Loucy (cell line): ENCODE data around the gene CTNS.
A peak's percentile ranks its signal among the peaks of the same experiment; 100 is the strongest.

ENCODE experiments used
- H2AFZ ChIP-seq: fragments of 200-600 bp; sonication (generic); 2 replicates; pipeline ENCODE4 v1.6.0; 2016; ENCODE audit warnings: antibody characterized with exemption, mild to moderate bottlenecking, low read length, moderate library complexity
- H3F3A ChIP-seq: fragments of 200-600 bp; 2 replicates; pipeline ENCODE4 v1.6.0; 2016; ENCODE audit warnings: antibody characterized with exemption, low read depth, mild to moderate bottlenecking
- H3K27me3 ChIP-seq: fragments of 200-600 bp; sonication (generic); 2 replicates; pipeline ENCODE4 v1.6.1; 2014; ENCODE audit warnings: low read length, mild to moderate bottlenecking; ENCODE audit not compliant: insufficient read depth, poor library complexity, severe bottlenecking
- H3K36me3 ChIP-seq: fragments of 200-600 bp; sonication (generic); 2 replicates; pipeline ENCODE4 v1.6.1; 2016; ENCODE audit warnings: low read length; ENCODE audit not compliant: insufficient read depth
- H3K4me1 ChIP-seq: fragments of 200-600 bp; sonication (generic); 2 replicates; pipeline ENCODE4 v1.5.1; 2014; ENCODE audit warnings: low read length, mild to moderate bottlenecking; ENCODE audit not compliant: insufficient read depth, poor library complexity, severe bottlenecking
- H3K4me2 ChIP-seq: fragments of 200-600 bp; sonication (generic); 2 replicates; pipeline ENCODE4 v1.6.0; 2014; ENCODE audit warnings: antibody characterized with exemption, low read length, low read depth, mild to moderate bottlenecking; ENCODE audit not compliant: poor library complexity, severe bottlenecking
- H3K4me3 ChIP-seq: fragments of 200-600 bp; sonication (generic); 2 replicates; pipeline ENCODE4 v1.5.1; 2014; ENCODE audit warnings: low read length, mild to moderate bottlenecking, mixed read lengths; ENCODE audit not compliant: poor library complexity, severe bottlenecking
- H3K79me2 ChIP-seq: fragments of 200-600 bp; sonication (generic); 2 replicates; pipeline ENCODE4 v1.6.1; 2014; ENCODE audit warnings: low read length; ENCODE audit not compliant: insufficient read depth
- H3K9ac ChIP-seq: fragments of 200-600 bp; sonication (generic); 2 replicates; pipeline ENCODE4 v1.6.0; 2014; ENCODE audit warnings: mild to moderate bottlenecking, low read depth, low read length, moderate library complexity; ENCODE audit not compliant: poor library complexity, severe bottlenecking
- H3K9me2 ChIP-seq: fragments of 200-600 bp; sonication (generic); replicated peaks from 2 replicates; pipeline ENCODE4 v1.6.1; 2016; ENCODE audit warnings: low read depth, low read length, mixed read lengths
- H3K9me3 ChIP-seq: fragments of 200-600 bp; sonication (generic); 2 replicates; pipeline ENCODE4 v1.6.1; 2014; ENCODE audit warnings: mild to moderate bottlenecking, antibody characterized with exemption, low read length, low read depth; ENCODE audit not compliant: insufficient read depth
- H4K20me1 ChIP-seq: fragments of 200-600 bp; sonication (generic); 2 replicates; pipeline ENCODE4 v1.6.0; 2014; ENCODE audit warnings: antibody characterized with exemption, low read length, mild to moderate bottlenecking; ENCODE audit not compliant: insufficient read depth, poor library complexity, severe bottlenecking
- CTCF ChIP-seq: fragments of 200-600 bp; sonication (generic); conservative IDR thresholded peaks from 2 replicates; pipeline ENCODE4 v1.5.1; 2014; ENCODE audit warnings: mild to moderate bottlenecking, antibody characterized with exemption, low read length
- EZH2phosphoT487 ChIP-seq: fragments of 200-600 bp; IDR thresholded peaks from 2 replicates; pipeline ENCODE4 v1.6.1; 2018; ENCODE audit warnings: antibody characterized with exemption, mild to moderate bottlenecking, moderate library complexity, borderline replicate concordance

The CTNS gene

GRCh38 chr17:3636154-3636907 is at the start of gene CTNS, which contains the start of gene SHPK:
TSS of gene CTNS (plus strand) at chr17:3636760. CDS start at chr17:3640207, 3,447 bp downstream.
TSS of gene SHPK (minus strand) at chr17:3636250. CDS start at chr17:3636219, 31 bp downstream.
- peaks cover 21% of the 10 kb centered on the region for H3K4me1 ChIP-seq
- no peaks in the 10 kb centered on the region for H3K9me3 ChIP-seq
- H3K36me3 ChIP-seq: no peaks in the 10 kb centered on the region
- peaks cover 4% of the 10 kb centered on the region for H4K20me1 ChIP-seq
- peak within 1 kb of the TSS; percentile 98 for H3K4me3 ChIP-seq
- H3K79me2 ChIP-seq: peaks cover 19% of the 10 kb centered on the region
- H3K27me3 ChIP-seq: no peaks in the 10 kb centered on the region
- H3F3A ChIP-seq: no peaks in the 10 kb centered on the region
- H3K9me2 ChIP-seq: no peaks in the 10 kb centered on the region
- no peak for TF ChIP-seq CTCF
- no peak for TF ChIP-seq EZH2phosphoT487
- peak within 1 kb of the TSS; percentile 100 for H3K4me2 ChIP-seq
- peak within 1 kb of the TSS; percentile 95 for H3K9ac ChIP-seq
- H2AFZ ChIP-seq: peak within 1 kb of the TSS; percentile 99

GRCh38 chr17:3589784-3590183 is 46.8 kb upstream of the CTNS start:
- Histone ChIP-seq H3K9ac (no peak overlapping the region), H3K79me2 (no peaks in the 10 kb centered on the region), H3K36me3 (no peaks in the 10 kb centered on the region), H4K20me1 (no peaks in the 10 kb centered on the region), H3K9me2 (no peaks in the 10 kb centered on the region), H2AFZ (no peak overlapping the region), H3K4me1 (no peaks in the 10 kb centered on the region), H3K4me2 (no peak overlapping the region), H3K9me3 (no peaks in the 10 kb centered on the region), H3F3A (no peaks in the 10 kb centered on the region), H3K27me3 (no peaks in the 10 kb centered on the region), H3K4me3 (no peak overlapping the region)
- TF ChIP-seq CTCF (no peak), EZH2phosphoT487 (no peak)

GRCh38 chr17:3590231-3590630 is 46.3 kb upstream of the CTNS start:
- Histone ChIP-seq H3K4me3 (no peak overlapping the region), H3K9me3 (no peaks in the 10 kb centered on the region), H3F3A (no peaks in the 10 kb centered on the region), H3K9ac (no peak overlapping the region), H3K4me1 (no peaks in the 10 kb centered on the region), H3K9me2 (no peaks in the 10 kb centered on the region), H3K4me2 (no peak overlapping the region), H3K27me3 (no peaks in the 10 kb centered on the region), H2AFZ (no peak overlapping the region), H4K20me1 (no peaks in the 10 kb centered on the region), H3K36me3 (no peaks in the 10 kb centered on the region), H3K79me2 (no peaks in the 10 kb centered on the region)
- TF ChIP-seq EZH2phosphoT487: no peak
- no peak for TF ChIP-seq CTCF
